Right hindlimb (tissue), 1 donor: Measurements from ENCODE around the gene KIFC1.
"Not testable (repeated sequence)": the region's sequence is repeated elsewhere in the genome, so short reads cannot be mapped to it uniquely, and the experiment has no call there.

Source experiments
- DNase-seq: peaks from one replicate; pipeline ENCODE4 v3.0.0-alpha.2; 2018

KIFC1 gene

DNA sequence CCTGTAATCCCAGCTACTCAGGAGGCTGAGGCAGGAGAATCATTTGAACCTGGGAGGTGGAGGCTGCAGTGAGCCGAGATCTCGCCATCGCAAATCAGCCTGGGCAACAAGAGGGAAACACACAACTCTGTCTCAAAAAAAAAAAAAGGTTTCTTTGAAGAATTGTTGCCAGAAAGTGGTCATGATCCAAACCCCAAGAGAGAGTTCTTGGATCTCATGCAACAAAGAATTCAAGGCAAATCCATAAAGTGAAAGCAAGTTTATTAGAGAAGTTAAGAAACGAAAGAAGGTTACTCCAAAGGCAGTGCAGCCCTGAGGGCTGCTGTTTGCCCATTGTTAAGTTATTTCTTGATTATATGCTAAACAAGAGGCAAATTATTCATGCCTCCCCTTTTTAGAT, 14.5 kb upstream of the KIFC1 start:
- DNase-seq = no peak

GRCh38 chr6:33379184-33379583, 12.4 kb upstream of the KIFC1 start:
- DNase-seq = not testable (repeated sequence)

- DNase-seq = no peak
Measured at GRCh38 chr6:33380272-33380981, 11.2 kb upstream of the KIFC1 start.

DNA sequence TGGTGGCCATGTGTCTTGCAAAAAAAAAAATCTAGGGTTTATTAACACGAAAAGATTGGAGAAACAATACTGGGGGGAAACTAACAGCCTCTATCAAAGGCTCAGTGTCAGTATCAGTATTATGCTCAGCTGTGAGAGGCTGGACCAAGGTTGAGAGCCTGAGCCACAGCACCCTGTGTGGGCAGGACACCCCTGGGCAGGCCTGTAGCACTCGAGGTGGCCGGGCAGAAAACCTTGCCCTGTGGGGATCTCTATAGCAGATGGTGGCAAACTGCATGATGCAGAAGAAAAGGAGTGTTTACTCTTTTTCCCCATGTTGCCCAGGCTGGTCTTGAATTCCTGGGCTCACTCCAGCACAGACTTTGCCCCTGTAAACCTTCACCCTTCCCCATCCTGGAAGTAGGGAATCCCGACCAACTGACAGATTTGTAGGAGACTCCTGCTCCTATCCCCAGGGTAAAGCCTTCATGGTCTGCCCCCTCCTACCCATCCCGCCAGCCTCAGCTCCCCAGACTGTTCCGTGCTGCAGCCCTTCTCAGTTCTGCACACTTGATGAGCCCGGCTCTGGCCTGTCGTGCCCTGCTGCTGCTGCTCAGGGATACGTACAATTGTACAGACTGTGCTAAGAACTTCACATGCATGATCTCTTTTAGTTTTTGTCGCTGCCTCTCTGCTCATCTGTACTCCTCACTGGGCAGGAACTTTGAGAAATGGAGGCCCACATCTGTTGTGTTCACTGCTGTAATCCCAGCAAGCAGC, 8.0 kb upstream of the KIFC1 start:
- no peak for DNase-seq

GRCh38 chr6:33384581-33385020, 7.0 kb upstream of the KIFC1 start:
- no peak for DNase-seq

DNA sequence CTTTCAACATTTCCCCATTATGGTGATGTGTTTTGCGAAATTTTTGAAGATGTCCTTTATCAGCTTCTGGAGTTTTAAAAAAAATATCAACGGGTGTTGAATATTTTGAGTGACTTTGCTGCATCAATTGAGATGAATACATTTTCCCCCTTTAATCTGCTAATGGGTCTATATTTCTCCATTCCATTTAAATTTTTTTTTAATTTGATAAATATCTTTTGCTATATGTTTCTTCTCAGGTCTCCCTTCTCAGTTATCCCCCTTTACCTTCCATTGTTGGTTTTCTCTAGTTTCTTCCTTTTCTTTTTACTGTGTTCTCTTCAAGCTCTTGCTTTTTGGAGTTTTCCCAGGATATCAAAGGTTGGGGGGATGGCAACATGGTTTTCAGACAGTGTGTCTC, 1.4 kb upstream of the KIFC1 start:
- DNase-seq = no peak

GRCh38 chr6:33390767-33391277, 801 bp upstream of the KIFC1 start:
- no peak for DNase-seq

DNA sequence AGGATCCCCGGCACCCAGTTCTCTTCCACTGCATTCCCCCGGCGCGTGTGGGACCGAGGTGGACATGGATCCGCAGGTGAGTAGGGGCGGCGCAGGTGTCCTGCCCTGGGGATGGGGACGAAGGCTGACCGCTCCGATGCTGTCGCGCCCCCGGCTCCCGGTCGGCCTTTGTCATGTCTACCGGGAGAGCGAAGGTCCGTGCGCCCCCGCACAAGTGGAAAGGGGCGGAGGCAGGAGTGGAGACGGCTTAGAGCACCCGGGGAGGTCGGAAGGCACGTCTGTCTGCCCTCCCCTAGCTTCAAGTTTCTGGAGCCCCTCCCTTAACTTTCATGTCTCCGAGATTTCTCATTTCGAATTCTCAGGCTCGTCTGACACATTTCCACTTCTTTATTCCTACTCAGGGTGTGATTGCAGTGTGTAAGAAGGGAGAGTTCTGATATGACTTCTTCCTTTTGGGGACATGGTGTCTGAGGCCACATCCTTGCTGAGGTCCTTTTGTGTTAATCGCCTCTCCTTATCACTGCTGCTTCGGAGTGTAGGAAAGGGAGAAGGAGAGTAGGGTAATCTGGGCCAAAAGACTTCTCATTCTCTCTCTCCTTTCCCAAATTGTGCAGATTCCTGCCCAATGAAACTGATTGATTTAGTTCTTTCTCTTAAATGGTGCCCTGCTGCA, 435 bp downstream of the KIFC1 start:
- DNase-seq = no peak

- DNase-seq = no peak
Measured at GRCh38 chr6:33392595-33392948, 949 bp downstream of the KIFC1 start.

GRCh38 chr6:33392979-33393378, 1.4 kb downstream of the KIFC1 start:
- no peak for DNase-seq

- no peak for DNase-seq
Measured at GRCh38 chr6:33397541-33397940, 5.9 kb downstream of the KIFC1 start.

- not testable (repeated sequence) for DNase-seq
Measured at GRCh38 chr6:33398601-33399000, 7.0 kb downstream of the KIFC1 start.

- DNase-seq = not testable (repeated sequence)
Measured at GRCh38 chr6:33399881-33400280, 8.3 kb downstream of the KIFC1 start.

DNA sequence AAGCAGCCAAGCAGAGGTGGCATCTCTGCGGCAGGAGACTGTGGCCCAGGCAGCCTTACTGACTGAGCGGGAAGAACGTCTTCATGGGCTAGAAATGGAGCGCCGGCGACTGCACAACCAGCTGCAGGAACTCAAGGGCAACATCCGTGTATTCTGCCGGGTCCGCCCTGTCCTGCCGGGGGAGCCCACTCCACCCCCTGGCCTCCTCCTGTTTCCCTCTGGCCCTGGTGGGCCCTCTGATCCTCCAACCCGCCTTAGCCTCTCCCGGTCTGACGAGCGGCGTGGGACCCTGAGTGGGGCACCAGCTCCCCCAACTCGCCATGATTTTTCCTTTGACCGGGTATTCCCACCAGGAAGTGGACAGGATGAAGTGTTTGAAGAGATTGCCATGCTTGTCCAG, 13.3 kb downstream of the KIFC1 start:
- DNase-seq = no peak

- no peak for DNase-seq
Measured at GRCh38 chr6:33405386-33405940, 13.8 kb downstream of the KIFC1 start.

GRCh38 chr6:33406126-33406525, 14.5 kb downstream of the KIFC1 start:
- no peak for DNase-seq

- no peak for DNase-seq
Measured at GRCh38 chr6:33407132-33407718, 15.6 kb downstream of the KIFC1 start.

- peak; percentile 98 for DNase-seq
Measured at GRCh38 chr6:33410050-33410710, 18.6 kb downstream of the KIFC1 start.

- no peak for DNase-seq
Measured at GRCh38 chr6:33410711-33411631, 19.3 kb downstream of the KIFC1 start, which contains the start of gene PHF1. Gene PHF1 (plus strand): TSS chr6:33411014. CDS start chr6:33412264, 1,250 bp downstream.

GRCh38 chr6:33411632-33412005, 20.0 kb downstream of the KIFC1 start:
- no peak for DNase-seq
